ENCODE results near the gene RHOT2. TPM values are rescaled to one million over a fixed set of nuclear protein-coding genes. Genes with fewer than 3 reads are reported as not detected.
A peak's percentile ranks its signal among the peaks of the same experiment; 100 is the strongest.

Gene RHOT2
- total RNA-seq, 1 experiment from 2014 or later, result 143 TPM

DNA sequence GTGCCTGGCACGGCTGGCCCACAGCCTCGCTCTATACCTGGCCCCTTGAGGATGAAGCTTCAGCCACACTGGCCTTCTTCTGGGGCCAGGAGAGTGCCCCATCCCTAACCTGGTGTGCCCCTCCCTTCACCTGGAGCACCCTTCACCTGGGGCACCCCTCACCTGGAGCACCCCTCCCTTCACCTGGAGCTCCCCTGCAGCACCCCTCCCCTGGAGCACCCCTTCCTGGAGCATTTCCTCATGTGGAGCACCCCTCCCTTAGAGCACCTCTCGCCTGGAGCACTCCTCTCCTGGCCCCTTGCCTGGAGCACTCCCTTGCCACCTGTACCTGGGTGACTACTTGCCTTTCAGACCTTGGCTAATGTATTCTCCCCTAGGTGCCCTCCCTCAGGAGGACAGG is 40.1 kb downstream of the RHOT2 start:
- H3K4me1 ChIP-seq (replicated peaks; ENCODE audit: insufficient read depth), result peaks cover 15% of the 10 kb centered on the region
- TF ChIP-seq, protein P1, sequence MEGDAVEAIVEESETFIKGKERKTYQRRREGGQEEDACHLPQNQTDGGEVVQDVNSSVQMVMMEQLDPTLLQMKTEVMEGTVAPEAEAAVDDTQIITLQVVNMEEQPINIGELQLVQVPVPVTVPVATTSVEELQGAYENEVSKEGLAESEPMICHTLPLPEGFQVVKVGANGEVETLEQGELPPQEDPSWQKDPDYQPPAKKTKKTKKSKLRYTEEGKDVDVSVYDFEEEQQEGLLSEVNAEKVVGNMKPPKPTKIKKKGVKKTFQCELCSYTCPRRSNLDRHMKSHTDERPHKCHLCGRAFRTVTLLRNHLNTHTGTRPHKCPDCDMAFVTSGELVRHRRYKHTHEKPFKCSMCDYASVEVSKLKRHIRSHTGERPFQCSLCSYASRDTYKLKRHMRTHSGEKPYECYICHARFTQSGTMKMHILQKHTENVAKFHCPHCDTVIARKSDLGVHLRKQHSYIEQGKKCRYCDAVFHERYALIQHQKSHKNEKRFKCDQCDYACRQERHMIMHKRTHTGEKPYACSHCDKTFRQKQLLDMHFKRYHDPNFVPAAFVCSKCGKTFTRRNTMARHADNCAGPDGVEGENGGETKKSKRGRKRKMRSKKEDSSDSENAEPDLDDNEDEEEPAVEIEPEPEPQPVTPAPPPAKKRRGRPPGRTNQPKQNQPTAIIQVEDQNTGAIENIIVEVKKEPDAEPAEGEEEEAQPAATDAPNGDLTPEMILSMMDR (conservative IDR thresholded peaks at IDR 0.05), result no peak
- TF ChIP-seq EZH2 (IDR thresholded peaks at IDR 0.05; ENCODE audit: low read depth), result no peak
- peaks cover 65% of the 10 kb centered on the region for H3K27me3 ChIP-seq (ENCODE audit: insufficient read depth, low read depth)
- intact Hi-C loops (cut with micrococcal nuclease; ENCODE audit: unreplicated experiment), result no loop called here
- CTCF ChIA-PET, result interaction anchor here (0.5 kb wide), 1 partner anchor 80 kb away, joined by 3 read pairs; the partner anchor contains the start of genes CHTF18 and RPUSD1
- no peaks in the 10 kb centered on the region for H3K79me2 ChIP-seq (ENCODE audit: low read depth)
- POLR2A ChIA-PET (ENCODE audit: unreplicated experiment), result interaction anchor here (0.6 kb wide), 2 partner anchors 37 to 417 kb away, joined by 4 to 5 read pairs; no protein-coding TSS in a partner anchor
- peaks cover 14% of the 10 kb centered on the region for H3F3A ChIP-seq (ENCODE audit: insufficient read depth, low read depth)
- H4K20me1 ChIP-seq (ENCODE audit: insufficient read depth), result 0 out of 2 replicates have a peak, but pooled peaks cover 4% of the 10 kb centered on the region
- no peak overlapping the region for H2AFZ ChIP-seq
- no peak overlapping the region for H3K4me3 ChIP-seq
- DNase-seq, result no peak
- no peaks in the 10 kb centered on the region for H3K36me3 ChIP-seq (ENCODE audit: low read depth)
- BruUV-seq (replicated peaks), result no TSS peak
- H3K27ac ChIP-seq, result no peak overlapping the region
- no peak overlapping the region for H3K4me2 ChIP-seq
- no peaks in the 10 kb centered on the region for H3K9me3 ChIP-seq (ENCODE audit: insufficient read depth, low read depth)
- H3K9me2 ChIP-seq (ENCODE audit: insufficient read depth), result no peaks in the 10 kb centered on the region

DNA sequence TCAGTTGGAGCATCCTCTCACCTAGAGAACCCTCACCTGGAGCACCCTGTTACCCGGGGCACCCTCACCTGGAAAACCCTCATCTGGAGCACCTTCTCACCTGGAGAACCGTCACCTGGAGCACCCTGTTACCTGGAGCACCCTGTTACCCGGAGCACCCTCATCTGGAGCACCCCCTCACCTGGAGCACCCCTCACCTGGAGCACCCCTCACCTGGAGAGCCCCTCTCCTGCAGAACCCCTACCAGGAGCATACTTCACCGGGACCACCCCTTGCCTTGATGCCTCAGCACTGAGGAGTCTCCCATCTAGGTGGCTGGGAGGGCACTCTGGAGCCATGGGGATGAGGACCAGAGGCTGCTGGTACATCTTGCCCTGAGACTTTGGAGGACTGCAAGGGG is 41.0 kb downstream of the RHOT2 start:
- intact Hi-C loops (cut with micrococcal nuclease; ENCODE audit: unreplicated experiment), result no loop called here
- no peak for DNase-seq
- Histone ChIP-seq H4K20me1 (ENCODE audit: insufficient read depth) (no peaks in the 10 kb centered on the region), H3K36me3 (ENCODE audit: low read depth) (no peaks in the 10 kb centered on the region), H3K27me3 (ENCODE audit: insufficient read depth, low read depth) (peaks cover 56% of the 10 kb centered on the region), H3F3A (ENCODE audit: insufficient read depth, low read depth) (peaks cover 23% of the 10 kb centered on the region), H3K27ac (no peak overlapping the region), H3K9me3 (ENCODE audit: insufficient read depth, low read depth) (no peaks in the 10 kb centered on the region), H3K4me1 (replicated peaks; ENCODE audit: insufficient read depth) (peaks cover 18% of the 10 kb centered on the region), H3K4me2 (no peak overlapping the region), H2AFZ (no peak overlapping the region), H3K9me2 (ENCODE audit: insufficient read depth) (no peaks in the 10 kb centered on the region), H3K79me2 (ENCODE audit: low read depth) (no peaks in the 10 kb centered on the region), H3K4me3 (no peak overlapping the region)
- no peak for TF ChIP-seq EZH2 (IDR thresholded peaks at IDR 0.05; ENCODE audit: low read depth)
- TF ChIP-seq, protein P1 (conservative IDR thresholded peaks at IDR 0.05), result no peak
- POLR2A ChIA-PET (ENCODE audit: unreplicated experiment), result no interaction called here
- CTCF ChIA-PET, result no interaction called here
- BruUV-seq (replicated peaks), result no TSS peak

- DNase-seq, result peak; percentile 66
- Histone ChIP-seq H3K4me3 (no peak overlapping the region), H3K4me2 (no peak overlapping the region), H3K4me1 (replicated peaks; ENCODE audit: insufficient read depth) (peaks cover 25% of the 10 kb centered on the region), H3K9me3 (ENCODE audit: insufficient read depth, low read depth) (no peaks in the 10 kb centered on the region), H3K9me2 (ENCODE audit: insufficient read depth) (no peaks in the 10 kb centered on the region), H3K79me2 (ENCODE audit: low read depth) (no peaks in the 10 kb centered on the region), H2AFZ (no peak overlapping the region), H4K20me1 (ENCODE audit: insufficient read depth) (no peaks in the 10 kb centered on the region), H3K27ac (no peak overlapping the region), H3K27me3 (ENCODE audit: insufficient read depth, low read depth) (peaks cover 47% of the 10 kb centered on the region), H3K36me3 (ENCODE audit: low read depth) (no peaks in the 10 kb centered on the region), H3F3A (ENCODE audit: insufficient read depth, low read depth) (peaks cover 30% of the 10 kb centered on the region)
- intact Hi-C loops (cut with micrococcal nuclease; ENCODE audit: unreplicated experiment), result loop anchor here (5.0 kb wide), 1 partner anchor 262 kb away; the partner anchor contains the start of gene LMF1
- BruUV-seq (replicated peaks), result no TSS peak
- ChIA-PET CTCF (no interaction called here), POLR2A (ENCODE audit: unreplicated experiment) (no interaction called here)
- TF ChIP-seq, protein P1 (conservative IDR thresholded peaks at IDR 0.05), result no peak
- no peak for TF ChIP-seq EZH2 (IDR thresholded peaks at IDR 0.05; ENCODE audit: low read depth)
Measured at GRCh38 chr16:709566-710499, 41.9 kb downstream of the RHOT2 start.

Measured in PC-9 (cell line).